Esophagus squamous epithelium (tissue), 4 donors: ENCODE measurements around the gene MINK1.

Source experiments
- POLR2A ChIP-seq, 4 donors: fragments of 450-650 bp; IDR thresholded peaks; one replicate each; pipeline ENCODE4 v1.6.1; 2017; ENCODE audit warnings: antibody characterized with exemption in 4 of 4, mild to moderate bottlenecking in 4 of 4, moderate library complexity in 3 of 4
- TF ChIP-seq, protein P1 (sequence below), 6 experiments: fragments of 450-650 bp in 4 of 6; fragments of 200-600 bp in 2 of 6; sonication (generic) in 2 of 6; IDR thresholded peaks; one replicate each; pipeline ENCODE4 v1.5.1; 2016 to 2019; ENCODE audit warnings: antibody characterized with exemption in 6 of 6, mild to moderate bottlenecking in 4 of 6, moderate library complexity in 4 of 6

DNA sequence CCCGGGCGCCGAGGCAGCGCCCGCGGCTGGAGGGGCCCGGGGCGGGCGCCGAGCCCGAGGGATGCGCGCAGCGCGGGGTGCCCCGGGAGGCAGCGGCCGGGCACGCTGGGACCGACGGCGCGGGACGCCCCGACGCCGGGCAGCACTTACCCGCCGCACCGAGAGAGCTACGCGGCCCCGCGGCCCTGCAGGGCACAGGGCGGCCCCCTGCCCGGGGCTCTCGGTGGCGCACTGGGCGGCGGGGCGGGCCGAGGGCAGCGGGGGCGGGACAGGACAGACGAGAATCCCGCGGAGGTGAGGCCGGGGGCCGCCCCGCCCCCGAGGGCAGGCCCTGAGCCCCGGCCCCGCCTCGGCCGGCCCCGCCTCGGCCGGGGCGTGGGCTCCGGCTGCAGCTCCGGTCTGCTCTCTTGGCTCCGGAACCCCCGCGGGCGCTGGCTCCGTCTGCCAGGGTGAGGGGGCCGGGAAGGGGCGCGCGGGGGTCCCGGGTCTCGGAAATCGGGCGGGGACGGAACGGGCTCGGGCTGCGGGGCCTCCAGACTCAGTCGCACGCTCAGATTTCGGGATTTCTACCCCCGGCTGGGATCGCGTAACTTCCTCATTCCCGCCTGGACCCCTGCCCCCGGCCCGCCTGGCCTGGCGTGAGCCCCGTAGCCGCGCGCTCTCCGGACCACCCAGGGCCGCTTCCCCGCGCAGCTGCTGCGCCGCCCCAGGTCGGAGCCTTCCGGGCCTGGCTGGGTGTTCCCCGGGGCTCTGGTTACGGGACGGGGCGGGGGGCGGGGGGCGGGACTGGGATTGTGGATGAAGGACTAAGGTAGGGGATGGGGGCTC is 26.1 kb upstream of the MINK1 start, which contains the start of gene PLD2:
- TF ChIP-seq, protein P1, sequence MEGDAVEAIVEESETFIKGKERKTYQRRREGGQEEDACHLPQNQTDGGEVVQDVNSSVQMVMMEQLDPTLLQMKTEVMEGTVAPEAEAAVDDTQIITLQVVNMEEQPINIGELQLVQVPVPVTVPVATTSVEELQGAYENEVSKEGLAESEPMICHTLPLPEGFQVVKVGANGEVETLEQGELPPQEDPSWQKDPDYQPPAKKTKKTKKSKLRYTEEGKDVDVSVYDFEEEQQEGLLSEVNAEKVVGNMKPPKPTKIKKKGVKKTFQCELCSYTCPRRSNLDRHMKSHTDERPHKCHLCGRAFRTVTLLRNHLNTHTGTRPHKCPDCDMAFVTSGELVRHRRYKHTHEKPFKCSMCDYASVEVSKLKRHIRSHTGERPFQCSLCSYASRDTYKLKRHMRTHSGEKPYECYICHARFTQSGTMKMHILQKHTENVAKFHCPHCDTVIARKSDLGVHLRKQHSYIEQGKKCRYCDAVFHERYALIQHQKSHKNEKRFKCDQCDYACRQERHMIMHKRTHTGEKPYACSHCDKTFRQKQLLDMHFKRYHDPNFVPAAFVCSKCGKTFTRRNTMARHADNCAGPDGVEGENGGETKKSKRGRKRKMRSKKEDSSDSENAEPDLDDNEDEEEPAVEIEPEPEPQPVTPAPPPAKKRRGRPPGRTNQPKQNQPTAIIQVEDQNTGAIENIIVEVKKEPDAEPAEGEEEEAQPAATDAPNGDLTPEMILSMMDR (IDR thresholded peaks at IDR 0.05), result no peak
- TF ChIP-seq POLR2A (IDR thresholded peaks at IDR 0.05), result peak in 2 of 4 donors; percentile 14 to 83
